Fibroblast of pulmonary artery (primary cell): ENCODE measurements around the gene PTPN6.

Experiments used
- DNase-seq: peaks from one replicate; pipeline ENCODE4 v3.0.0-alpha.2; 2010; ENCODE audit warnings: low read depth
- H3K4me3 ChIP-seq: replicated peaks from 2 replicates; pipeline ENCODE4 v1.5.1; 2011; ENCODE audit warnings: low read depth, mild to moderate bottlenecking, control low read depth, low read length, moderate library complexity
- CTCF ChIP-seq: IDR thresholded peaks from 2 replicates; pipeline ENCODE4 v1.5.1; 2011; ENCODE audit warnings: mild to moderate bottlenecking, control low read depth, low read length, inconsistent platforms; ENCODE audit errors: missing control alignments

The PTPN6 gene

GRCh38 chr12:6978611-6979011 is 27.5 kb downstream of the PTPN6 start:
- no peak overlapping the region for H3K4me3 ChIP-seq

DNA sequence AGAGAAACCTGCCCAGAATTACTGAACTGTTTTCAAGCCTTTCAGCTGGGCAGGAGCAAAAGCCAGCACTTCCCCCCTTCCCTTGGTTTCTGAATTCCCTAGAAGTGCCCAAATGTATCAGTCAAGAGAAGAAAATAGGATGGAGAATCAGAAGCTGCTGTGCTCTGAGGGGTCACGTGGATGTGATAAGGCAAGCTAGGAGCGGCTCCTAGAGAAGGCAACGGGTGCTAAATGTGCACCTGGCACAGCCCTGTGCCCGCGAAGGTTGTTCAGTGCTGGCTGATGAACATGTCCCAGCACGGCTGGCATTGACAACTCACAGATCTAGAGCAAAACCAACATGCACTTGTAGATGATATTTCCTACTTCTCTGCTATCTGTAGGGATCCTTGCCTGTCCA is 27.9 kb downstream of the PTPN6 start:
- no peak for TF ChIP-seq CTCF
- H3K4me3 ChIP-seq = no peak overlapping the region
- DNase-seq = no peak

More at GRCh38 chr12:6978611-6979011, 27.5 kb downstream of the PTPN6 start:
- no peak for TF ChIP-seq CTCF
- no peak for DNase-seq

DNA sequence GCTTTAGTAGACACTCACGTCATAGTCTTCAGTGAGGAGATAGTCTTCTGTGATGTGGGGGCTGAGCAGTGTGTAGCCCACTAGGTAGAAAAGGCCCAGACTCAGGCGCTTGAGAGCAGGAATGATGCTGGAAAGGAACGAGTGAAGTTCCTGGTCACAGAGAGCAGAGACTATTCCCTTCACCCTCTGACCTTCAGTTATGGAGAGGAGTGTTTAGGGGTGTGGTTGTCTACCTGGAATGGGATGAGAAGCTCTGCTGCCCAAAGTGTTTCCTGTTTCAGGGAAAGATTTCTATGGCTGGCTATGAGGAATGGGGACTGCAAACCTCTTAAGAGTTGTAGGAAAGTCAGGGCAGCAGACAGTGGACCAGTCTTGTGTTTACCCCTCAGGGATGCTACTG is 28.3 kb downstream of the PTPN6 start:
- no peak overlapping the region for H3K4me3 ChIP-seq
- no peak for DNase-seq
- TF ChIP-seq CTCF = no peak

DNA sequence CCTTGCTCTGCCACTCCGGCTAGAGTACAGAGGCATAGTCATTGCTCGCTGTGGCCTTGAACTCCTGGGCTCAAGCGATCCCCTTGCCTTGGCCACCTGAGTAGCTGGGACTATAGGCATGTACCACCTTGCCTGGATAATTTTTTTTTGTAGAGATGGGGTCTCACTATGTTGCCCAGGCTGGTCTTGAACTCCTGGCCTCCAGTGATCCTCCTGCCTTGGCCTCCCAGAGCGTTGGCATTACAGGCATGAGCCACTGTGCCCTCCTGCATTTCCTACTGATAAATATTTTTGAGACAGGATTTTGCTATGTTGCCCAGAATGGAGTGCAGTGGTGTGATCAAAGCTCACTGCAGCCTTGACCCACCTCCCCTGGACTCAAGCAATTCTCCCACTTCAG is 28.9 kb downstream of the PTPN6 start:
- no peak for DNase-seq
- TF ChIP-seq CTCF = no peak
- H3K4me3 ChIP-seq = no peak overlapping the region

- no peak for TF ChIP-seq CTCF
- no peak for DNase-seq
- no peak overlapping the region for H3K4me3 ChIP-seq
Observed at GRCh38 chr12:6980740-6981139, 29.6 kb downstream of the PTPN6 start.

- no peak overlapping the region for H3K4me3 ChIP-seq
- no peak for TF ChIP-seq CTCF
- DNase-seq = no peak
Observed at GRCh38 chr12:6981152-6982052, 30.2 kb downstream of the PTPN6 start.

- no peak overlapping the region for H3K4me3 ChIP-seq
- no peak for TF ChIP-seq CTCF
- no peak for DNase-seq
Observed at GRCh38 chr12:6982532-6982931, 31.4 kb downstream of the PTPN6 start.
